Forelimb muscle (tissue), 1 donor: Measurements from ENCODE around the gene MYADM. TPM values are rescaled to one million over a fixed set of nuclear protein-coding genes. Genes with fewer than 3 reads are reported as not detected.
"Not testable (repeated sequence)": the region's sequence is repeated elsewhere in the genome, so short reads cannot be mapped to it uniquely, and the experiment has no call there.

ENCODE experiments used
- DNase-seq: peaks from one replicate; pipeline ENCODE4 v3.0.0-alpha.2; 2013; ENCODE audit warnings: low read depth
- polyA plus RNA-seq: library from polyadenylated mRNA; unstranded; fragments of 120-200 nt; gene quantifications from one replicate; pipeline ENCODE4 v1.2.1, GENCODE V29; 2013; ENCODE audit not compliant: insufficient read length

The MYADM gene
- 151 TPM for polyA plus RNA-seq

- DNase-seq: peak; percentile 97
These were observed at the start of gene MYADM for GRCh38 chr19:53867225-53868090. Gene MYADM, plus strand, starts transcription at chr19:53867883. Its CDS starts 5,647 bp downstream, at chr19:53873530.

GRCh38 chr19:53818756-53819155 is 48.9 kb upstream of the MYADM start:
- DNase-seq: no peak

- DNase-seq: no peak
These were observed 47.8 kb upstream of the MYADM start for GRCh38 chr19:53819861-53820260.

GRCh38 chr19:53823380-53824120 is 44.1 kb upstream of the MYADM start:
- no peak for DNase-seq

- peak; percentile 29 for DNase-seq
These were observed 43.5 kb upstream of the MYADM start, which contains the start of gene NLRP12 for GRCh38 chr19:53824134-53824611. Gene NLRP12, minus strand, starts transcription at chr19:53824314. Its CDS starts 140 bp downstream, at chr19:53824174.

GRCh38 chr19:53826876-53827275 is 40.8 kb upstream of the MYADM start:
- no peak for DNase-seq

GRCh38 chr19:53828531-53828930 is 39.2 kb upstream of the MYADM start:
- no peak for DNase-seq

GRCh38 chr19:53832861-53833260 is 34.8 kb upstream of the MYADM start:
- not testable (repeated sequence) for DNase-seq

- not testable (repeated sequence) for DNase-seq
These were observed 29.2 kb upstream of the MYADM start for GRCh38 chr19:53838446-53838845.

- DNase-seq: not testable (repeated sequence)
These were observed 27.4 kb upstream of the MYADM start for GRCh38 chr19:53840241-53840640.

- not testable (repeated sequence) for DNase-seq
These were observed 26.8 kb upstream of the MYADM start for GRCh38 chr19:53840914-53841313.

GRCh38 chr19:53844849-53845246 is 22.8 kb upstream of the MYADM start:
- no peak for DNase-seq

GRCh38 chr19:53847555-53847954 is 20.1 kb upstream of the MYADM start:
- no peak for DNase-seq

GRCh38 chr19:53849237-53849676 is 18.4 kb upstream of the MYADM start:
- no peak for DNase-seq

- no peak for DNase-seq
These were observed 14.0 kb upstream of the MYADM start for GRCh38 chr19:53853707-53854106.

- no peak for DNase-seq
These were observed 3.3 kb upstream of the MYADM start for GRCh38 chr19:53864308-53864836.

GRCh38 chr19:53865523-53865917 is 2.2 kb upstream of the MYADM start:
- no peak for DNase-seq

- no peak for DNase-seq
These were observed 1.5 kb upstream of the MYADM start for GRCh38 chr19:53865918-53866864.

GRCh38 chr19:53866865-53867224 is 838 bp upstream of the MYADM start:
- no peak for DNase-seq

GRCh38 chr19:53868091-53868891 is 608 bp downstream of the MYADM start:
- no peak for DNase-seq
